Astrocyte (in vitro differentiated cells and primary cell): ENCODE data around the gene CABP4. TPM values are rescaled to one million over a fixed set of nuclear protein-coding genes. Genes with fewer than 3 reads are reported as not detected.

ENCODE experiments used
- DNase-seq: peaks from one replicate; pipeline ENCODE4 v3.0.0-alpha.2; 2010; ENCODE audit warnings: low read depth
- FAIRE-seq: peaks from 2 replicates; lab custom pipeline; 2011; peaks lifted over from hg19 to GRCh38; lab: Jason Lieb, UNC
- H2AFZ ChIP-seq: 2 replicates; pipeline ENCODE4 v1.6.0; 2012; ENCODE audit warnings: low read depth, low read length, inconsistent platforms
- H3K27ac ChIP-seq: 2 replicates; pipeline ENCODE4 v1.5.1; 2011; ENCODE audit warnings: low read depth, low read length, inconsistent platforms
- H3K27me3 ChIP-seq: 2 replicates; pipeline ENCODE4 v1.6.0; 2011; ENCODE audit warnings: low read length, inconsistent platforms; ENCODE audit not compliant: insufficient read depth
- H3K36me3 ChIP-seq: 2 replicates; pipeline ENCODE4 v1.5.1; 2011; ENCODE audit warnings: low read length, inconsistent platforms; ENCODE audit not compliant: insufficient read depth
- H3K4me1 ChIP-seq: 2 replicates; pipeline ENCODE4 v1.5.1; 2011; ENCODE audit warnings: low read length, inconsistent platforms; ENCODE audit not compliant: insufficient read depth
- H3K4me2 ChIP-seq: 2 replicates; pipeline ENCODE4 v1.6.0; 2012; ENCODE audit warnings: low read length, inconsistent platforms
- H3K4me3 ChIP-seq: 2 replicates; pipeline ENCODE4 v1.5.1; 2011; ENCODE audit warnings: low read depth, mild to moderate bottlenecking, low read length, inconsistent platforms; ENCODE audit not compliant: insufficient read depth
- H3K79me2 ChIP-seq: 2 replicates; pipeline ENCODE4 v1.6.0; 2012; ENCODE audit warnings: mild to moderate bottlenecking, low read length, inconsistent platforms; ENCODE audit not compliant: insufficient read depth
- H3K9ac ChIP-seq: 2 replicates; pipeline ENCODE4 v1.6.0; 2012; ENCODE audit warnings: mild to moderate bottlenecking, low read length, inconsistent platforms
- H3K9me3 ChIP-seq: 2 replicates; pipeline ENCODE4 v1.5.1; 2012; ENCODE audit warnings: low read depth, mild to moderate bottlenecking, low read length, inconsistent platforms; ENCODE audit not compliant: insufficient read depth
- H4K20me1 ChIP-seq: 2 replicates; pipeline ENCODE4 v1.6.0; 2012; ENCODE audit warnings: low read length, inconsistent platforms; ENCODE audit not compliant: insufficient read depth
- H3K27ac Mint-ChIP-seq: one replicate; pipeline ENCODE4 v1.8.0; 2021; ENCODE audit warnings: mild to moderate bottlenecking, mixed read lengths; ENCODE audit not compliant: unreplicated experiment
- H3K27me3 Mint-ChIP-seq: one replicate; pipeline ENCODE4 v1.8.0; 2021; ENCODE audit warnings: low read depth, mixed read lengths; ENCODE audit not compliant: unreplicated experiment
- H3K36me3 Mint-ChIP-seq: one replicate; pipeline ENCODE4 v1.8.0; 2021; ENCODE audit warnings: low read depth, mixed read lengths; ENCODE audit not compliant: unreplicated experiment
- H3K4me1 Mint-ChIP-seq: one replicate; pipeline ENCODE4 v1.8.0; 2021; ENCODE audit warnings: low read depth, mixed read lengths; ENCODE audit not compliant: unreplicated experiment
- H3K4me3 Mint-ChIP-seq: one replicate; pipeline ENCODE4 v1.8.0; 2021; ENCODE audit warnings: mild to moderate bottlenecking, moderate library complexity, mixed read lengths; ENCODE audit not compliant: unreplicated experiment
- H3K9me3 Mint-ChIP-seq: one replicate; pipeline ENCODE4 v1.8.0; 2021; ENCODE audit warnings: mild to moderate bottlenecking, mixed read lengths; ENCODE audit not compliant: unreplicated experiment
- CTCF ChIP-seq: IDR thresholded peaks from 2 replicates; pipeline ENCODE4 v1.5.1; 2011; ENCODE audit warnings: low read depth, mild to moderate bottlenecking, inconsistent platforms, low read length, moderate library complexity; ENCODE audit not compliant: insufficient read depth
- EZH2 ChIP-seq: IDR thresholded peaks from 2 replicates; pipeline ENCODE4 v1.6.1; 2012; ENCODE audit warnings: mild to moderate bottlenecking, low read length, inconsistent platforms; ENCODE audit not compliant: insufficient read depth
- total RNA-seq: library from RNA; stranded (reverse); gene quantifications from 2 replicates; pipeline ENCODE4 v1.2.1, GENCODE V29; 2021

Gene CABP4
- total RNA-seq, 1 donor from 2014 or later = not detected

DNA sequence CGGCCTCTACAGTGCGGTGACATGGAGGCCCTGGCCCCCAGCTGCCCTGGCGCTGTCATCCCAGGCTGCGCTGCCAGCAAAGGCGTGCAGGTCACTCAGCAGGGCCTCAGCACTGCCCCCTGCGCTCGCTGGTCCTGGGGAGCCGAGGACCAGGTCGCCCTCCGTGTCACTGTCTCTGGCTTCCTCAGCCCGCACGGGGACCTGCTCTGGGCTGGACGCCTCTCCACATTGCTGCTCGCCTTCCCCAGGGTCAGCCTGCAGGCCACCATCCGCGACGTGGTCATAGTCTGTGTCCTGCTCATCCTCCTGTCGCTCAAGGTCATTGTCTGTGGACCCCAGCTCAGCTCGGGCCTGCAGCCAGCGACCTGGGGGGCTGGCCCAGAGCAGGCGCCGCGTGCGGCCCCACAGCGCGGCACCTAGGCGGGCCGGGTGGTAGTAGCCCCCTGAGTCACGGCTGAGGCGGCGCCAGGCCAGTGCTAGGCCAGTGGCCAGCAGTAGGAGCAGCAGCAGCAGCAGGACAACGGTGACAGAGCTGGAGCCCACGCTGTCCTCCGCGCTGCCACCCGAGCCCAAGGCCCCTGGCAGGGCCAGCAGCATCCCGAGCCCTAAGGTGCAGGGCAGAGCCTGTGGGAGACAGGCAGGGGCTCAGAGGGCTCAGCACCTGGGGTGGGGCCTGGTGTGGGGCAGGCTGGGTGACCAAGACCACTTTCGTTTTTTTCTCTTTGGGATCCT is 19.3 kb upstream of the CABP4 start:
- no peak overlapping the region for H3K27ac Mint-ChIP-seq
- Histone ChIP-seq H3K9me3 (no peaks in the 10 kb centered on the region), H3K4me1 (peaks cover 13% of the 10 kb centered on the region), H4K20me1 (peaks cover 6% of the 10 kb centered on the region), H3K27me3 (no peaks in the 10 kb centered on the region), H3K4me2 (no peak overlapping the region), H3K79me2 (no peaks in the 10 kb centered on the region), H3K36me3 (peaks cover 8% of the 10 kb centered on the region), H3K4me3 (no peak overlapping the region), H2AFZ (no peak overlapping the region), H3K27ac (no peak overlapping the region), H3K9ac (no peak overlapping the region)
- H3K27me3 Mint-ChIP-seq = no peaks in the 10 kb centered on the region
- H3K4me1 Mint-ChIP-seq = peaks cover 7% of the 10 kb centered on the region
- peaks cover 9% of the 10 kb centered on the region for H3K36me3 Mint-ChIP-seq
- FAIRE-seq (no peak), DNase-seq (no peak)
- H3K9me3 Mint-ChIP-seq = no peaks in the 10 kb centered on the region
- TF ChIP-seq CTCF (no peak), EZH2 (no peak)
- no peak overlapping the region for H3K4me3 Mint-ChIP-seq

DNA sequence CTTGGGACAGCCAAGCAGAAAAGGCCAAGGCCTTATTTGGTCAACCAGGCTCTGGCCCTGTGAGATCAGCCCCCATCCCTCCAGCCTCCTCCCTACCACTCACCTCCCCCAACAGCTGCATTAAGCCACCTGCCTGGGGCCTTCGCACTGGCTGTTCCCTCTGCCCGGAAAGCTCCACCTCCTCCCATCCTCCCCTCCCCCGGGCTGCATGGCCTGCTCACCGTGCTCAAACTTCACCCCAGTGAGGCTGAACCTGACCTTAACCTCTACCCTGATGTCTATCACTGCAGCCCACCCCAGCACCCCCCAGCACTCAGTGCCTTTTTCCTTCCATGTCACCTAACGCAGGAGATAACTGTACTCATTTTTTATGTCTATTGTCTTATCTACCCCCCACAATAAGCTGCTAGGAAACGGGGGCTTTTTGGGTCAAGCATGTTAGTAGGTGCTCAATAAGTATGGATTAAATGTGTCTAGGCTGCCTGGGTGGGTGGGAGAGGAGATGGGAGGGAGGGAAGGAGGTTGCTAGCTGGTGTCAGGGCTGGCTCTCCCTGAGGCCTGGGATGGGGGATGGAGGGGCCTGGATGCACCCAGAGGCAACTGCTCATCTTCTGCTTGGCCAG is 18.6 kb upstream of the CABP4 start:
- Histone ChIP-seq H3K79me2 (peaks cover under 1% of the 10 kb centered on the region), H3K27ac (no peak overlapping the region), H3K4me3 (no peak overlapping the region), H3K27me3 (no peaks in the 10 kb centered on the region), H4K20me1 (peaks cover 9% of the 10 kb centered on the region), H3K9ac (no peak overlapping the region), H3K9me3 (no peaks in the 10 kb centered on the region), H3K4me1 (peaks cover 13% of the 10 kb centered on the region), H2AFZ (no peak overlapping the region), H3K36me3 (peaks cover 8% of the 10 kb centered on the region), H3K4me2 (peak overlapping the region; percentile 19)
- H3K9me3 Mint-ChIP-seq = no peaks in the 10 kb centered on the region
- FAIRE-seq (no peak), DNase-seq (no peak)
- H3K36me3 Mint-ChIP-seq = peaks cover 9% of the 10 kb centered on the region
- H3K27ac Mint-ChIP-seq = peak overlapping the region; percentile 55
- TF ChIP-seq EZH2 (no peak), CTCF (no peak)
- no peaks in the 10 kb centered on the region for H3K27me3 Mint-ChIP-seq
- peaks cover 7% of the 10 kb centered on the region for H3K4me1 Mint-ChIP-seq
- peak overlapping the region; percentile 62 for H3K4me3 Mint-ChIP-seq
